ENCODE results near the gene SHROOM4. TPM values are rescaled to one million over a fixed set of nuclear protein-coding genes. Genes with fewer than 3 reads are reported as not detected.
A peak's percentile ranks its signal among the peaks of the same experiment; 100 is the strongest.

The SHROOM4 gene
- total RNA-seq, 1 donor from 2014 or later: 11.4 TPM

DNA sequence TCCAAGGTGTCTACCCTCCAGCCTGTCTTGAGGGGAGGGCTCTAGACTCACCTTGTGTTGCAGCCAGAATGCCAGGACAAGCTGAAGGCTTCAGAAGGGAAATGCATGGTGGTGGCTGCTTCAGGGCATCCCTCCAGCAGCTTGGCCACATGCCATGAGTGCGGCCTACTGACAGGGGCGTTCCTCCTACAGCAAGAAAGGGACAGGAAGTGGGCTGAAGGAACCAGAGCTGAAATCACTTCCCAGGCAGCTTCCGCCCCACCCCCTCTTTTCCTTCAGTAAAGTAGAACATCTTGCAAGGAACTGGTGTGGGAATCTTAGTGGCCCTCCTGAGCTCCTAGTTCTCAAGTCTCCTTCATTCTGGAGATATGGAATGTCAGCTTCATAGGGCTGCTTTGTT, 175.9 kb downstream of the SHROOM4 start:
- peak; percentile 67 for DNase-seq (ENCODE audit: low spot score)
- no peak for ATAC-seq
- intact Hi-C loops (cut with DNase I): no loop called here

DNA sequence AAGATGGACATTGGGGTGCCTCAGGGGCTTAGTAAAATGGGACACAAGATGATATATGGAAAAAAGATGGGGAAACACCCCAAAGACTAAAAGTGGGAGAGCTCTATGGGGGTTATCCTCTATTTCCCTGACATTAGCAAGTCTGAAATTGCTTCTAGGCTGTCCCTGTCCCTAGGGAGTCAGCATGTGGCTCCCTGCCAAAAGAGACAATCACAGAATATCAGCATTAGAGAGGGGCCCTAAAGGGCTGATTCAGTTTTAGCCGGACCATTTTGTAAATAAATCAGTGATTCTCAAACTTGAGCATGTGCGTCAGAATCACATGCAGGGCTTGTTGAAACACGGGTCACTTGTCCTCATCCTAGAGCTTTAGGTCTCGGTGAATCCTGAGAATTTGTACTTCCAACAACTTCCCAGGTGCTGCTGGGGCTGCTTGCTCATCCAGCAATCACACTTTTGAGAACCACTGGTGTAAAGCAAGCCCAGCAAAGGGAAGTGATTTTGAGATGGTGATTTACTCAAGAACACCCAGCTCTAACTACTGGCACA, 178.1 kb downstream of the SHROOM4 start:
- intact Hi-C loops (cut with DNase I): no loop called here
- ATAC-seq (no peak), DNase-seq (ENCODE audit: low spot score) (no peak)

- ATAC-seq: no peak
- DNase-seq (ENCODE audit: low spot score): no peak
- intact Hi-C loops (cut with DNase I): no loop called here
Observed at GRCh38 chrX:50635162-50635561, 178.8 kb downstream of the SHROOM4 start.

DNA sequence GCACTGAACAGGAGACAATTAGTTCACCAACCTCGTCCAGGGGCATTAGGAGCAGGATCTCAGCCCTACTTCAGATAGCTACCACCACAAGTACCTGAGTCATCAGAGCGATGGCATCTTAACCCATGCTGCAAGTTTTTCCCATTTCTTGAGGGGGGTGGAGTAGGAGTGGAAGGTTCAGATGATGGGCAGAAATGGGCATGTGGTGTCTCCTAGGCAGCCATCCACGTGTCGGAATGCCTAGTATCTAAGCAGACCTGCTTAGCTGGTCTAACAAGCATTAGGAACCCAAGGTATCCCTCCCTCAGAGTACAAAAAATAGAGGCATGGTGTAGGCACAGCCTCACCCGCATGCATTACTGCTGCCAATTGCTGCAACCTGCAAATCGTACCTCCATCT, 184.2 kb downstream of the SHROOM4 start:
- ATAC-seq (no peak), DNase-seq (ENCODE audit: low spot score) (no peak)
- intact Hi-C loops (cut with DNase I): no loop called here

DNA sequence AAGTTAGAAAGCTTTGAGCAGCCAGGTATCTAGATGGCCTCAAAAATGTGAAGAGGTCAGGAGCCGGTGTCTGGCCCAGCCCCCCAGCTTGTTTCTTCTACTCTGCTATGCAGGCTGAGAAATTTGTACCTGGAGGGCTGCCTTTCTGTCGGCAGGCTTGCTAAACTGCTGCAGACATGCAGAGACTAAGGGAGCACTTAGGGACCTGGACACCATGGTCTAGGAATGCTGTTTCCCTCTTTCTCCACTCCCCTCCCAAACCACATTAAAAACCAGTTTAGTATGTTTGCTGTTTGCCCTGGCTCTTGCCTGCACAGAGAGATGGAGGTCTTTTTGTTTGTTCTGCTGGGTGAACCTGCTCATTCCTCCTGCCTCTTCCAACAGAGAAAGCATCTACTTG, 186.3 kb downstream of the SHROOM4 start:
- ATAC-seq (no peak), DNase-seq (ENCODE audit: low spot score) (no peak)
- intact Hi-C loops (cut with DNase I): no loop called here

DNA sequence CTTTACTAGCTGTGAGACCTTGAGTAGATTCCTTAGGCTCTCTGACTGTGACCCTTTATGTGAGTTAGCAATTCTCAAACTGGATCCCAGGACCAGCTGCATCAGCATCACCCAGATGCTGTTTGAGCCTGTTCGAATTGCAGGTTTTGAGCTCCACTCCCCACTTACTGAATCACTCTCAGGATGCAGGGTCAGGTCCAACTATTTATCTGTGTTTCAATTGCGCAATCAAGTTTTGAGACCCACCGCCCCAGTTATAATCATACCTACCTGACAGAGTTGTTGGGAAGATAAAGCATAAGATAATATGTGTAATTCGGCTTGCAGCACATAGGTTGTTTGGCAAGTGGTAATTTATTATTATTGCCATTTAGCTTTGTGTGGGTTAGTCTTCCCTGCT, 187.6 kb downstream of the SHROOM4 start:
- no peak for DNase-seq (ENCODE audit: low spot score)
- no peak for ATAC-seq
- intact Hi-C loops (cut with DNase I): no loop called here

- DNase-seq (ENCODE audit: low spot score) (no peak), ATAC-seq (no peak)
- intact Hi-C loops (cut with DNase I): no loop called here
Observed at GRCh38 chrX:50622751-50623150, 191.2 kb downstream of the SHROOM4 start.

DNA sequence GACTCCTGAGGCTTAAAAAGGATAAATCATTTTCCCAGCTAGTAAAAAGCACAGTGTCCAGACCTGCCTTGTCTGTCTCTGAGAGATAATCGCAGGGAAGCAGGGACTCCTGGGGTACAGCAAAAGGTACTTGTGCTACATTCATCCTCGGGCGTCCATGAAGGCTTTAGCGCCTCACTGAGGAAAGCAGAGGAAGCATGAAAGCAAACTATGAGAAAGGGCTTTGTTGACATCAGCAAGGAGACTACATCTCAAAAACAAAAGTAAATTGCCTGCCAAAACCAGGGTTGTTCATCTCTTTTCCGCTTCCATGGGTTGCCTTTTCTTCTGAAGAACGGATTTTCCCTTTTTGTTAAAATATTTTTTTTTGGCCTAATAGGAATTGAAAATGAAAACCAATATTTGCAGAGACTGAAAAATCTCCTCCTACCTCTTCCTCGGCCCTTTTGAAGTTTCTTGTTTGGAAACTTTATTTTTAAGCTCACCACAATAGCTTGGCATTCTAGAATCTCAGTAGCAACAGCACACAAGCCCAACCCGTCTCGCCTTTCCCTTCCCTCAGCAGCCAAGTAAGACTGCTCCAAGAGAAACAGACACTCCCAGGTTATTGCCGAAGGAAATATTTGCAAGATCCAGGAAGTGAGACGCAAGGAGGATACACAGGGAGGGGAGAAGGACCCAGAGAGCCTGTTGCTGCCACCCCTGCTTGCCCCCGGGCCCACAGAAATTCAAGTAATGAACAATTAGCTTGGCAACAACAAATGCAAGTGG, 195.0 kb downstream of the SHROOM4 start:
- DNase-seq (ENCODE audit: low spot score) (no peak), ATAC-seq (peak; percentile 95)
- intact Hi-C loops (cut with DNase I): no loop called here

GRCh38 chrX:50617183-50617582, 196.8 kb downstream of the SHROOM4 start:
- DNase-seq (ENCODE audit: low spot score) (no peak), ATAC-seq (no peak)
- intact Hi-C loops (cut with DNase I): no loop called here

- ATAC-seq (no peak), DNase-seq (ENCODE audit: low spot score) (no peak)
- intact Hi-C loops (cut with DNase I): no loop called here
Observed at GRCh38 chrX:50615570-50616158, 198.3 kb downstream of the SHROOM4 start.

GRCh38 chrX:50614460-50614859, 199.5 kb downstream of the SHROOM4 start:
- ATAC-seq (no peak), DNase-seq (ENCODE audit: low spot score) (no peak)
- intact Hi-C loops (cut with DNase I): no loop called here

DNA sequence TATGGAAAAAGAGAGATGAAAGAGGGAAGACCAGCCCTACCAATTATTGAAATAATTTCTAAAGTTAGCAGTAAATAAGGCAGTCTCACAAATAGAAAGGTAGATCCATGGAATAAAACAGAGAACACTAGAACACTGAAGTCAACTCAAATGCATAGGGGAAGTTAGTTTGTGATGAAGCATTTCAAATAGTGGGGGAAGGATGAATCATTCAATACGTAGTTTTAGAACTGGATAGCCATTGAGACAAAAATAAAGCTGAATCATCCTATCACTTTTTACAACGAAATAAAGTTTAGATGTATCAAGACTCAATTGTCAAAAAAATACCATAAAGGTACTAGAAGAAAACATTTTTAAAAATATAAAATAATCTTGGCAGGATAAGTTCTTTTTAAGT, 200.1 kb downstream of the SHROOM4 start:
- intact Hi-C loops (cut with DNase I): no loop called here
- DNase-seq (ENCODE audit: low spot score) (no peak), ATAC-seq (no peak)

GRCh38 chrX:50609796-50610195, 204.2 kb downstream of the SHROOM4 start:
- ATAC-seq (no peak), DNase-seq (ENCODE audit: low spot score) (no peak)
- intact Hi-C loops (cut with DNase I): no loop called here

DNA sequence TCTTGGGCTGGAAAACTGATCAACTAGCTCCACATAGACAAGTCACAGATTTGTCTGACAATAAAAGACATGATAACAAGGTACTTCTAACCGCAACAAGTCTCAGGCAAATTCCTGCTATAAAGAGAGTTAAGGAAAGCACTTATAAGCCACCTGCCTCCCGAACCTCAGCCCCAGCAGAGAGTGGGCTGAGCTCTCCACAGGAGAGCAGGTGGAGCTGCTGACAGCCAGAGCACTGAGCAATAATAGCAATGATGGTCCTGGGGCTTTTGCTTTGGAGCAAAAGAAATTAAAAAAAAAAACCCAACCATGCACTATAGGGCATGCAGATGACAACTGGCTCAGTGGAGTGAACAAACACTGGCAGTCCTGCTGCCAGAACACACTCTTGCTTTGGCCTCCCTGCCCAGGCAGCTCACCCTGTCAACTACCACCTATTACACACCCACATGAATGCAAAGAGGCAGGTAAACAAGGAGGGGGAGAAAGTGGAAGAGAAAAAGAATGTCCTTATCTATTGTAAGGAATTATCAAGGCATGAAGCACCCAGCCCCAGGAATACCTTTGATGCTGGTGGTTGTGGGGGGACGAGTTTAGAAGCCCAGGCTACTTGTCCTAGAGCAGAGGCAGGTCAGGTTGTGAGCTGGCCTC, 207.6 kb downstream of the SHROOM4 start:
- no peak for DNase-seq (ENCODE audit: low spot score)
- ATAC-seq: no peak
- intact Hi-C loops (cut with DNase I): no loop called here

DNA sequence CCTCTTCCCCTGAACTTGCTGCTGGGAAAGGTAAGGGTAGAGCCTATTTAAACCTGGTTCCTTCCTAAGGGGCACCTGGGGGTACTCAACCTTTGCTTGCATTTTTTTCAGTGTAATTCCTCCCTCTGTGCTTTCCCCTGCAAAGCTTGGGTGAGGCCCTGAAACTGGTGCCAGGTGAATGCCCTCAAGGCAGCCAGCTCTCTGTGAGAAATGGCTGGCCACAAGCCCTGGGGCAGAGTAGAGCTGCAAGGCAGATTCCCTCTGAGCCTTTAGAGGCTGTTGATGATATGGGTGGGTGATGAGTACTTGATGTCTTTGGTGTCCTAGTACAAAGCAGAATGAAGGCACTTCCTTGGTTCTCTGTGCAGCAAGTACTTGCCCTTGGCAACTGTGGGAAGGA, 217.9 kb downstream of the SHROOM4 start:
- intact Hi-C loops (cut with DNase I): no loop called here
- ATAC-seq (no peak), DNase-seq (ENCODE audit: low spot score) (no peak)

DNA sequence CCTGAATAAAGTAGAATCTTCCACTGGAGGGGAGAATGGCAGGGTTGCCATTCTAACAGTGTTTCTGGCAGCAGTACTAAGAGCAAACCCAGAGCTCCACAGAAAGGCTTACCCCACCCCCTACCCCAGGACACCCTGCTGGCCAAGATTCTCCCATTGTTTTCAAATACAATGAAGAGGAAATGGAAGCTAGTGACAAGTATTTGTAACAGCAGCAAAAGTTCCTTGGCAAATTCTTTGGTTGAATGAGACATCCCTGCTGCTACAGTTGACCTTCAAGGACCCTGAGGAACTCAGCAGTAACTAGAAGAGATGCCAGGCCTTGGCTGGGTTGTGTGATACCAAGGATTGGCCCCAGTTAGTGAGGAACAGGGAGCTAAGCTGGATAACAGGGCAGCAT, 219.2 kb downstream of the SHROOM4 start:
- DNase-seq (ENCODE audit: low spot score) (no peak), ATAC-seq (no peak)
- intact Hi-C loops (cut with DNase I): no loop called here

GRCh38 chrX:50586980-50587379, 227.0 kb downstream of the SHROOM4 start:
- DNase-seq (ENCODE audit: low spot score) (no peak), ATAC-seq (no peak)
- intact Hi-C loops (cut with DNase I): no loop called here

- intact Hi-C loops (cut with DNase I): no loop called here
- DNase-seq (ENCODE audit: low spot score) (no peak), ATAC-seq (no peak)
Observed at GRCh38 chrX:50586407-50586806, 227.6 kb downstream of the SHROOM4 start.

DNA sequence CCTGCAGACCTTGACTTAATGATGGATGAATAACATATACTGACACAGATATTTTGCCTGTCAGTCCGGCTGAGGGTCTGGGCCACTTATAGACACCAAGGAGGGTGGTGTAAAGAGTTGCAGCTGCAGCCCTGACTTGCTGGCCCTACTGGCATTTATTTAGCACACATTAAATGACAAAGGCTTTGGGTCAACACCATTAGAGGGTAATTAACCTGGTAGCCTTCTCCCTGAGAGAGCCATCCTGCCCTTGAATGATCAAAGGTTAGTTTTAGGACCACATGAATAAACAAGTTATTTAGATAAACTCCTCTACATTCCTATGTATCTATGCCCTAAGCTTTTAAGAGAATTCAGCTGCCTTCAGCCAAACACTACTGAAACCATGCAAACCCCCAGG, 232.6 kb downstream of the SHROOM4 start:
- ATAC-seq (no peak), DNase-seq (ENCODE audit: low spot score) (no peak)
- intact Hi-C loops (cut with DNase I): no loop called here

DNA sequence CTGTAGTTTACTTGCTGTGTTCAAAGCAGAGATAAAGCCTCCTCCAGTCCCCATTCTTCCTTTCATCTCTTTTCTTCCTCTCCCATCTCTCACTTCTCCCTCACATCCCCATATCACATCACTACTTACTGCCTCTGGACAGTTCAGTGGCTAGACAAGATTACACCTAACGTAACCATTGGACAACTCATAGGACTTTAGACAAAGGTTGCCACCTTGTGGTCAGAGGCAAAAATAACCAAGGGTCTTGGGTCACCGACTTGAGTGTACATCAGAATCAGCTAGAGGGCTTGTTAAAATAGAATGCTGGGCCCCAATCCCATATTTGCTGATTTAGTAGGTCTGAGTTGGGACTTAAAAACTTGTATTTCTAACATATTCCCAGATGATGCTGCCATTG, 234.0 kb downstream of the SHROOM4 start:
- intact Hi-C loops (cut with DNase I): no loop called here
- ATAC-seq: no peak
- no peak for DNase-seq (ENCODE audit: low spot score)
